ENCODE results near the gene KRT84. TPM values are rescaled to one million over a fixed set of nuclear protein-coding genes. Genes with fewer than 3 reads are reported as not detected.

The KRT84 gene
- total RNA-seq, 1 experiment from 2014 or later = not detected

DNA sequence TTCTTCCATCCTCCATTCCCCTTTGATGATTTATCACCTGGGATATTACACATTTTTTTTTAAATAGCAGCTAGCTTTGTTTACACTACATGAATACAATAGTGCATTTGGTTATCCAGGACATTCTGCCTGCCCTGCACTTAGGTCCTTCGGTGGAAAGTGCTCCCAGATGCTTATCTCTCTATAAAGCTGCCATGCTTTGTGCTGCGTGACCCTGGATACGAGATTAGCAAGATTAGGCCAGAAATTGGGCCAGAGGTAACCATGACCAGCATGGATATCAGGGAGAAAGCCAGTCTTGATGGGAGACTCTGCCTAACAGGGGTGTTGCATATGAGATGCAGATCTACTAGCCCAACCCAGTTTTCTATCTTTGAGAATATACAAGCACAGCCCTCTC is 52.1 kb downstream of the KRT84 start:
- no peaks in the 10 kb centered on the region for H3K36me3 ChIP-seq (ENCODE audit: control insufficient read depth in 1 of 2, insufficient read depth in 2 of 2, low read length in 2 of 2)
- ATAC-seq (no peak), DNase-seq (ENCODE audit: low read depth, low spot score) (no peak)
- ChIA-PET CTCF (no interaction called here), POLR2A (interaction anchor here (0.5 to 0.9 kb wide), 2 partner anchors 25 to 674 kb away, joined by 4 read pairs; no protein-coding TSS in a partner anchor), RAD21 (ENCODE audit: low non-redundant PET in 1 of 2, low total read pairs in 2 of 2, uncharacterized antibody in 2 of 2, unreplicated experiment in 2 of 2) (no interaction called here)
- intact Hi-C loops (cut with micrococcal nuclease) = no loop called here
- no peak overlapping the region for H3K27ac ChIP-seq (ENCODE audit: low read depth, low read length)
- no peaks in the 10 kb centered on the region for H4K20me1 ChIP-seq (ENCODE audit: insufficient read depth)
- H3K79me2 ChIP-seq (ENCODE audit: insufficient read depth, low read length) = no peaks in the 10 kb centered on the region
- no TSS peak for BruUV-seq (replicated peaks)
- H3K4me2 ChIP-seq (ENCODE audit: low read length) = no peak overlapping the region
- no peaks in the 10 kb centered on the region for H3K9me2 ChIP-seq (ENCODE audit: insufficient read depth)
- peaks cover 0 to 13% of the 10 kb centered on the region in 2 experiments; a peak in 2 of 4 replicates for H3K4me1 ChIP-seq (ENCODE audit: control insufficient read depth in 1 of 2, insufficient read depth in 2 of 2, low read length in 2 of 2)
- no peak overlapping the region for H3K9ac ChIP-seq (ENCODE audit: low read length)
- no peaks in the 10 kb centered on the region for H3K27me3 ChIP-seq (ENCODE audit: insufficient read depth, low read length)
- TF ChIP-seq YY1 (IDR thresholded peaks at IDR 0.05; ENCODE audit: extremely low read depth, insufficient replicate concordance, low read depth, low read length) = no peak
- TF ChIP-seq SRF (IDR thresholded peaks at IDR 0.05; ENCODE audit: low read depth) = no peak
- TF ChIP-seq POLR2AphosphoS5 (IDR thresholded peaks at IDR 0.05; ENCODE audit: low read depth, low read length) = no peak
- TF ChIP-seq EGR1 (IDR thresholded peaks at IDR 0.05; ENCODE audit: low read depth) = no peak
- no peak for TF ChIP-seq POLR2A (IDR thresholded peaks at IDR 0.05; ENCODE audit: borderline replicate concordance, extremely low read depth, insufficient read depth, insufficient read length)
- no peak for TF ChIP-seq CBX3 (IDR thresholded peaks at IDR 0.05; ENCODE audit: low read depth)
- TF ChIP-seq ZFX (IDR thresholded peaks at IDR 0.05) = no peak
- no peak for TF ChIP-seq FOSL1 (IDR thresholded peaks at IDR 0.05; ENCODE audit: low read depth)
- TF ChIP-seq JUND (IDR thresholded peaks at IDR 0.05) = no peak
- no peak for TF ChIP-seq RAD21 (IDR thresholded peaks at IDR 0.05; ENCODE audit: low read depth)
- TF ChIP-seq EZH2phosphoT487 (IDR thresholded peaks at IDR 0.05; ENCODE audit: borderline replicate concordance) = no peak
- no peak for TF ChIP-seq SP1 (IDR thresholded peaks at IDR 0.05; ENCODE audit: low read depth)
- TF ChIP-seq EZH2 (IDR thresholded peaks at IDR 0.05) = no peak
- TF ChIP-seq, protein P1, sequence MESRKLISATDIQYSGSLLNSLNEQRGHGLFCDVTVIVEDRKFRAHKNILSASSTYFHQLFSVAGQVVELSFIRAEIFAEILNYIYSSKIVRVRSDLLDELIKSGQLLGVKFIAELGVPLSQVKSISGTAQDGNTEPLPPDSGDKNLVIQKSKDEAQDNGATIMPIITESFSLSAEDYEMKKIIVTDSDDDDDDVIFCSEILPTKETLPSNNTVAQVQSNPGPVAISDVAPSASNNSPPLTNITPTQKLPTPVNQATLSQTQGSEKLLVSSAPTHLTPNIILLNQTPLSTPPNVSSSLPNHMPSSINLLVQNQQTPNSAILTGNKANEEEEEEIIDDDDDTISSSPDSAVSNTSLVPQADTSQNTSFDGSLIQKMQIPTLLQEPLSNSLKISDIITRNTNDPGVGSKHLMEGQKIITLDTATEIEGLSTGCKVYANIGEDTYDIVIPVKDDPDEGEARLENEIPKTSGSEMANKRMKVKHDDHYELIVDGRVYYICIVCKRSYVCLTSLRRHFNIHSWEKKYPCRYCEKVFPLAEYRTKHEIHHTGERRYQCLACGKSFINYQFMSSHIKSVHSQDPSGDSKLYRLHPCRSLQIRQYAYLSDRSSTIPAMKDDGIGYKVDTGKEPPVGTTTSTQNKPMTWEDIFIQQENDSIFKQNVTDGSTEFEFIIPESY (IDR thresholded peaks at IDR 0.05; ENCODE audit: extremely low read depth, insufficient replicate concordance, low read length) = no peak
- no peak overlapping the region for H2AFZ ChIP-seq (ENCODE audit: low read depth, low read length, poor library complexity, severe bottlenecking)
- no peaks in the 10 kb centered on the region for H3K9me3 ChIP-seq (ENCODE audit: control insufficient read depth in 1 of 2, insufficient read depth in 1 of 2, low read depth in 1 of 2, low read length in 2 of 2)
- no peak overlapping the region for H3K4me3 ChIP-seq (replicated peaks in 1 of 2; ENCODE audit: low read depth in 1 of 2, low read length in 2 of 2)

Measured in HCT116 (cell line).